Muscle layer of duodenum (tissue), 2 donors: Measurements from ENCODE around the gene SCAPER.
"Not testable (repeated sequence)": the region's sequence is repeated elsewhere in the genome, so short reads cannot be mapped to it uniquely, and the experiment has no call there.

ENCODE experiments used
- H3K27ac ChIP-seq: one replicate; pipeline ENCODE4 v1.7.0; 2013; ENCODE audit warnings: mild to moderate bottlenecking, low read length
- H3K27me3 ChIP-seq: one replicate; pipeline ENCODE4 v1.7.0; 2013; ENCODE audit warnings: low read depth, mild to moderate bottlenecking, control low read depth, low read length
- H3K36me3 ChIP-seq, 2 donors: one replicate each; pipeline ENCODE4 v1.7.0; 2013; ENCODE audit warnings: low read length in 2 of 2, control low read depth in 1 of 2, mild to moderate bottlenecking in 1 of 2; ENCODE audit not compliant: insufficient read depth in 2 of 2, control insufficient read depth in 1 of 2
- H3K4me1 ChIP-seq, 2 donors: one replicate each; pipeline ENCODE4 v1.7.0; 2013; ENCODE audit warnings: low read length in 2 of 2, mild to moderate bottlenecking in 2 of 2, control low read depth in 1 of 2, moderate library complexity in 1 of 2; ENCODE audit not compliant: insufficient read depth in 2 of 2, control insufficient read depth in 1 of 2
- H3K4me3 ChIP-seq, 2 donors: one replicate each; pipeline ENCODE4 v1.7.0; 2013; ENCODE audit warnings: low read length in 2 of 2, low read depth in 1 of 2, mild to moderate bottlenecking in 1 of 2
- H3K9me3 ChIP-seq, 2 donors: one replicate each; pipeline ENCODE4 v1.7.0; 2013; ENCODE audit warnings: low read length in 2 of 2, control low read depth in 1 of 2, mild to moderate bottlenecking in 1 of 2; ENCODE audit not compliant: control insufficient read depth in 1 of 2
- donor health status: healthy.

The SCAPER gene

GRCh38 chr15:76846782-76847181 lies 58.4 kb downstream of the SCAPER start:
- peaks cover 0 to 5% of the 10 kb centered on the region in 2 donors for H3K9me3 ChIP-seq
- H3K4me1 ChIP-seq = no peaks in the 10 kb centered on the region
- H3K27ac ChIP-seq = no peak overlapping the region
- H3K4me3 ChIP-seq = no peak overlapping the region
- H3K36me3 ChIP-seq = peaks cover 0 to 21% of the 10 kb centered on the region in 2 donors
- H3K27me3 ChIP-seq = no peaks in the 10 kb centered on the region

DNA sequence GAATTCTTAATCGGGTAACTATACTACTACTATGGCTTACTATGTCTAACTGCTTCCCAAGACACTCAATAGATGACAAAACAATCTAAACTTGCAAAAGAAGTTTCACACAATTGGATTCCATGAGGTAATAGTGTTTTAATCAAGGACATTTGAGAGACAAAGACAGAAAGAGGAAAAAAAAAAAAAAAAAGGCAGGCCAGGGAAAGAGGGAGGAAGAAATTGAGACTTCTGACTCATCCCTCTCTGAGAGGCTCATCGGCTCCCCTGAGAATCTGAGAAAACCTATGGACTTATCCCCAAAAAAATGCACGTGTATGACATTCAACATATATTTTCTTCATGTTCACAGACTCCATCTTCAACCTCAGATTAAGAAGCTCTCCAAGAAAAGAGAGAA lies 61.0 kb downstream of the SCAPER start:
- Histone ChIP-seq H3K36me3 (peaks cover 0 to under 1% of the 10 kb centered on the region in 2 donors), H3K4me3 (no peak overlapping the region), H3K9me3 (no peaks in the 10 kb centered on the region), H3K4me1 (peaks cover 0 to 3% of the 10 kb centered on the region in 2 donors), H3K27ac (no peak overlapping the region), H3K27me3 (no peaks in the 10 kb centered on the region)

DNA sequence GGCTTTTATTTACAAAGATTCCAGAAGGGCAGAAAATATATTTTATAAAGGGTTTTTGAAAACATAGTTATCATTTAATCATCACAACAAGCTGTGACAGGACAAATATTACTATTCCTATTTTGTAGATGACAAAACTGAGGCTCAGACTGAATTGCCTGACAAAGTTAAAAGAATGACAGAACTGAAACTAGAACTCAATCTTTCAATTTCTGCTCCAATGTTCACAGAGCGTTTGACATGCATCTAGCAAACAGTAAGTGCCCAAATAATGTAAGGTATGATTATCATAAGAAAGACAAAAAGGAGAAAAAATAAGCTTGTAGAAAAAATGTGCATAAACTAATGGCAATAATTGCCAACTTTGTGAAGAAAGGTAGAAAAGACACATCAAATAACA lies 61.9 kb downstream of the SCAPER start:
- Histone ChIP-seq H3K4me3 (no peak overlapping the region), H3K27ac (no peak overlapping the region), H3K36me3 (no peaks in the 10 kb centered on the region), H3K27me3 (no peaks in the 10 kb centered on the region), H3K4me1 (peaks cover 0 to 3% of the 10 kb centered on the region in 2 donors), H3K9me3 (no peaks in the 10 kb centered on the region)

GRCh38 chr15:76840830-76841460 lies 64.2 kb downstream of the SCAPER start:
- Histone ChIP-seq H3K27me3 (no peaks in the 10 kb centered on the region), H3K4me3 (no peak overlapping the region), H3K27ac (no peak overlapping the region), H3K9me3 (no peaks in the 10 kb centered on the region), H3K36me3 (no peaks in the 10 kb centered on the region), H3K4me1 (peaks cover 0 to 3% of the 10 kb centered on the region in 2 donors)

DNA sequence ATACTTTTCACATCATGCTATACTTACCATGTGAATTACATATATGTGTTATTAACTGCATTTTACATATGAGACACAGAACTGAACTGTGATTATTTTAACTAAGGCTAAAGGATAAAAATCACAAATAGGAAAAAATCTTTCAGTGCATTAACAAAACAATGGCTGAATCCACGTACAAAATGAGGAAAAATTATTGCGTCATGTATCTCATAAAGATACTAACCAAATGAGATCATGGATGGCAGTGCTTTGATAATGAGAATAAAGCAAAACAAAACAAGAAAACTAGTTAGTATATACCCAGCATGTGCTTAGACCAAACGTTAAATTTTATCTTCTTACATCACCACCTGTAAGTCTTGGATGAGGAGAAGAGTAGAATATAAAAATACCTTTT lies 66.0 kb downstream of the SCAPER start:
- no peaks in the 10 kb centered on the region for H3K27me3 ChIP-seq
- H3K36me3 ChIP-seq = no peaks in the 10 kb centered on the region
- H3K27ac ChIP-seq = no peak overlapping the region
- H3K4me1 ChIP-seq = peaks cover 0 to 3% of the 10 kb centered on the region in 2 donors
- H3K4me3 ChIP-seq = no peak overlapping the region
- no peaks in the 10 kb centered on the region for H3K9me3 ChIP-seq

GRCh38 chr15:76837474-76837873 lies 67.7 kb downstream of the SCAPER start:
- Histone ChIP-seq H3K4me1 (peaks cover 0 to 3% of the 10 kb centered on the region in 2 donors), H3K4me3 (no peak overlapping the region), H3K9me3 (peaks cover 0 to 10% of the 10 kb centered on the region in 2 donors), H3K27me3 (no peaks in the 10 kb centered on the region), H3K36me3 (peaks cover 0 to 4% of the 10 kb centered on the region in 2 donors), H3K27ac (no peak overlapping the region)

GRCh38 chr15:76829939-76830338 lies 75.2 kb downstream of the SCAPER start:
- Histone ChIP-seq H3K9me3 (peaks cover 0 to 12% of the 10 kb centered on the region in 2 donors), H3K27me3 (no peaks in the 10 kb centered on the region), H3K27ac (no peak overlapping the region), H3K4me1 (no peaks in the 10 kb centered on the region), H3K36me3 (peaks cover 0 to 6% of the 10 kb centered on the region in 2 donors), H3K4me3 (no peak overlapping the region)

DNA sequence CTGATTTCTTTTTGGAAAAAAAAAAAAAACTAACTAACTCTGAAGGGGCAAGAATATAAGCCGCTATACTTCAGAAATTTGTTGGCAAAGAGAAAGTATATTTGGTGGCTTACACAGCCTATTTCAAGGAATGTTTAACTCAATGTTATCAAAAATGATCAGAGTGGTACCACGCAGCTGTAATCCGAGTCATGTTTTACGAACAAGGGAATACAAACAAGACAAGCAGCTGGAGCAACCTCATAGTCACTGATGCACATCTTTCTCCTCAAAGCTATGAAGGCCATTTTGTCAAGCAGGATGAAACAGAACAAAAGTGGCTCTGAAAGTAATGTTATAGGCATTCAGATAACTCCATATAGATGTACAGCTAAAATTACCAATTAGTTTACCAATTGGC lies 81.2 kb downstream of the SCAPER start:
- Histone ChIP-seq H3K27me3 (no peaks in the 10 kb centered on the region), H3K9me3 (no peaks in the 10 kb centered on the region), H3K36me3 (no peaks in the 10 kb centered on the region), H3K4me1 (no peaks in the 10 kb centered on the region), H3K4me3 (no peak overlapping the region), H3K27ac (no peak overlapping the region)

DNA sequence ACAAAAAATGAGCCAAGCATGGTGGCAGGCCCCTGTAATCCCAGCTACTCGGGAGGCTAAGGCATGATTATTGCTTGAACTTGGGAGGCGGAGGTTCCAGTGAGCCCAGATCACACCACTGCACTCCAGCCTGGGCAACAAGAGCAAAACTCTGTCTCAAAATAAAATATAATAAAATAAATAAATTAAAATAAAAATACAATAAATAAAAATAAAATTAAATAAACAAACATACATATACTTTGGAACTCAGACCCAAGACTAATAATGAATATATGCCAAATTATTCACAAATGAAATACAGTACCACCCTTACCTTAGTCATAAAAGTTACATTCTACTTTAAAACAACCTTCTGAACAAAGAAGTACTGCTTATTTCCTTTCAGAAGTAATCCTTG lies 81.8 kb downstream of the SCAPER start:
- Histone ChIP-seq H3K9me3 (peaks cover 0 to 2% of the 10 kb centered on the region in 2 donors), H3K36me3 (no peaks in the 10 kb centered on the region), H3K27ac (no peak overlapping the region), H3K4me1 (no peaks in the 10 kb centered on the region), H3K4me3 (no peak overlapping the region), H3K27me3 (no peaks in the 10 kb centered on the region)

DNA sequence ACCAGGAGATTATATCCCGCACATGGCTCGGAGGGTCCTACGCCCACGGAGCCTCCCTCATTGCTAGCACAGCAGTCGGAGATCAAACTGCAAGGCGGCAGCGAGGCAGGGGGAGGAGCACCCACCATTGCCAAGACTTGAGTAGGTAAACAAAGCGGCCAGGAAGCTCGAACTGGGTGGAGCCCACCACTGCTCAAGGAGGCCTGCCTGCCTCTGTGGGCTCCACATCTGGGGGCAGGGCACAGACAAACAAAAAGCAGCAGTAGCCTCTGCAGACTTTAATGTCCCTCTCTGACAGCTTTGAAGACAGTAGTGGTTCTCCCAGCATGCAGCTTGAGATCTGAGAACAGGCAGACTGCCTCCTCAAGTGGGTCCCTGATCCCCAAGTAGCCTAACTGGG lies 86.2 kb downstream of the SCAPER start:
- H3K4me3 ChIP-seq, H3K9me3 ChIP-seq, H3K4me1 ChIP-seq, H3K27me3 ChIP-seq, H3K36me3 ChIP-seq, H3K27ac ChIP-seq: not testable (repeated sequence)

- Histone ChIP-seq H3K4me1 (no peaks in the 10 kb centered on the region), H3K27me3 (no peaks in the 10 kb centered on the region), H3K9me3 (peaks cover 0 to 2% of the 10 kb centered on the region in 2 donors)
These were observed 89.7 kb downstream of the SCAPER start for GRCh38 chr15:76815421-76815820.

GRCh38 chr15:76812381-76812780 lies 92.8 kb downstream of the SCAPER start:
- Histone ChIP-seq H3K36me3 (no peaks in the 10 kb centered on the region), H3K4me3 (no peak overlapping the region), H3K9me3 (no peaks in the 10 kb centered on the region), H3K27ac (no peak overlapping the region), H3K27me3 (no peaks in the 10 kb centered on the region), H3K4me1 (no peaks in the 10 kb centered on the region)

More at GRCh38 chr15:76815421-76815820, 89.7 kb downstream of the SCAPER start:
- Histone ChIP-seq H3K36me3 (no peaks in the 10 kb centered on the region), H3K4me3 (no peak overlapping the region), H3K27ac (no peak overlapping the region)
